ENCODE results near the gene FYN.
"Not testable (repeated sequence)": the region's sequence is repeated elsewhere in the genome, so short reads cannot be mapped to it uniquely, and the experiment has no call there.

The FYN gene

GRCh38 chr6:111894272-111894671, 21.0 kb upstream of the FYN start:
- H3K9me3 Mint-ChIP-seq: no peaks in the 10 kb centered on the region
- no peaks in the 10 kb centered on the region for H3K4me1 Mint-ChIP-seq
- H3K4me3 Mint-ChIP-seq: no peak overlapping the region
- CTCF ChIA-PET: no interaction called here
- peaks cover 2% of the 10 kb centered on the region for H3K27me3 Mint-ChIP-seq
- H3K27ac Mint-ChIP-seq: no peak overlapping the region
- DNase-seq: no peak
- no peaks in the 10 kb centered on the region for H3K36me3 Mint-ChIP-seq

- Mint-ChIP-seq H3K27me3 (peaks cover 13% of the 10 kb centered on the region), H3K4me1 (no peaks in the 10 kb centered on the region), H3K4me3 (no peak overlapping the region), H3K27ac (no peak overlapping the region), H3K36me3 (no peaks in the 10 kb centered on the region), H3K9me3 (no peaks in the 10 kb centered on the region)
- no peak for DNase-seq
- CTCF ChIA-PET: no interaction called here
Measured at GRCh38 chr6:111892431-111892830, 19.2 kb upstream of the FYN start.

GRCh38 chr6:111890988-111891387, 17.7 kb upstream of the FYN start:
- Mint-ChIP-seq H3K36me3 (peaks cover 2% of the 10 kb centered on the region), H3K27me3 (peaks cover 14% of the 10 kb centered on the region), H3K27ac (no peak overlapping the region), H3K4me3 (no peak overlapping the region), H3K4me1 (no peaks in the 10 kb centered on the region), H3K9me3 (no peaks in the 10 kb centered on the region)
- no peak for DNase-seq
- CTCF ChIA-PET: no interaction called here

- CTCF ChIA-PET: interaction anchor here (0.6 kb wide), 1 partner anchor 1188 kb away, joined by 3 read pairs; no protein-coding TSS in a partner anchor
- Mint-ChIP-seq H3K36me3 (peaks cover 7% of the 10 kb centered on the region), H3K4me1 (no peaks in the 10 kb centered on the region), H3K27me3 (peaks cover 14% of the 10 kb centered on the region), H3K27ac (no peak overlapping the region), H3K9me3 (peaks cover 4% of the 10 kb centered on the region), H3K4me3 (no peak overlapping the region)
- no peak for DNase-seq
Measured at GRCh38 chr6:111888928-111889695, 15.9 kb upstream of the FYN start.

- H3K27ac Mint-ChIP-seq, H3K36me3 Mint-ChIP-seq, H3K9me3 Mint-ChIP-seq, H3K4me1 Mint-ChIP-seq, CTCF ChIA-PET, H3K4me3 Mint-ChIP-seq, DNase-seq: not testable (repeated sequence)
- H3K27me3 Mint-ChIP-seq: peaks cover 14% of the 10 kb centered on the region
Measured at GRCh38 chr6:111886793-111887192, 13.5 kb upstream of the FYN start.

GRCh38 chr6:111885373-111886027, 12.2 kb upstream of the FYN start:
- peaks cover 14% of the 10 kb centered on the region for H3K27me3 Mint-ChIP-seq
- CTCF ChIA-PET: no interaction called here
- H3K36me3 Mint-ChIP-seq: peaks cover 10% of the 10 kb centered on the region
- no peak overlapping the region for H3K27ac Mint-ChIP-seq
- no peak overlapping the region for H3K4me3 Mint-ChIP-seq
- peaks cover 12% of the 10 kb centered on the region for H3K9me3 Mint-ChIP-seq
- DNase-seq: no peak
- H3K4me1 Mint-ChIP-seq: no peaks in the 10 kb centered on the region

GRCh38 chr6:111884068-111884467, 10.8 kb upstream of the FYN start:
- CTCF ChIA-PET: no interaction called here
- Mint-ChIP-seq H3K4me3 (no peak overlapping the region), H3K27ac (no peak overlapping the region), H3K27me3 (peaks cover 9% of the 10 kb centered on the region), H3K36me3 (peaks cover 10% of the 10 kb centered on the region), H3K9me3 (peaks cover 18% of the 10 kb centered on the region), H3K4me1 (no peaks in the 10 kb centered on the region)
- DNase-seq: no peak

GRCh38 chr6:111880181-111880888, 7.1 kb upstream of the FYN start:
- peaks cover 5% of the 10 kb centered on the region for H3K4me1 Mint-ChIP-seq
- H3K4me3 Mint-ChIP-seq: no peak overlapping the region
- CTCF ChIA-PET: no interaction called here
- H3K36me3 Mint-ChIP-seq: peaks cover 3% of the 10 kb centered on the region
- H3K27ac Mint-ChIP-seq: no peak overlapping the region
- no peaks in the 10 kb centered on the region for H3K27me3 Mint-ChIP-seq
- no peak for DNase-seq
- H3K9me3 Mint-ChIP-seq: peaks cover 14% of the 10 kb centered on the region

- CTCF ChIA-PET: no interaction called here
- no peak overlapping the region for H3K27ac Mint-ChIP-seq
- H3K4me3 Mint-ChIP-seq: peak overlapping the region; percentile 24
Measured at GRCh38 chr6:111875741-111876140, 2.5 kb upstream of the FYN start.

GRCh38 chr6:111874025-111874415, 768 bp upstream of the FYN start:
- H3K36me3 Mint-ChIP-seq: peaks cover 19% of the 10 kb centered on the region
- H3K27ac Mint-ChIP-seq: peak overlapping the region; percentile 96
- peak overlapping the region; percentile 99 for H3K4me3 Mint-ChIP-seq
- CTCF ChIA-PET: interaction anchor here (0.9 to 1.7 kb wide), 10 partner anchors 30 to 166 kb away, joined by 3 to 12 read pairs (median 4); no protein-coding TSS in a partner anchor
- peaks cover 47% of the 10 kb centered on the region for H3K4me1 Mint-ChIP-seq
- H3K27me3 Mint-ChIP-seq: peaks cover 4% of the 10 kb centered on the region
- H3K9me3 Mint-ChIP-seq: no peaks in the 10 kb centered on the region
- peak; percentile 74 for DNase-seq

More at GRCh38 chr6:111875741-111876140, 2.5 kb upstream of the FYN start:
- Mint-ChIP-seq H3K4me1 (peaks cover 30% of the 10 kb centered on the region), H3K9me3 (peaks cover 8% of the 10 kb centered on the region), H3K27me3 (peaks cover 4% of the 10 kb centered on the region), H3K36me3 (peaks cover 7% of the 10 kb centered on the region)
- no peak for DNase-seq

- peaks cover 29% of the 10 kb centered on the region for H3K36me3 Mint-ChIP-seq
- DNase-seq: peak; percentile 62
- peaks cover 4% of the 10 kb centered on the region for H3K27me3 Mint-ChIP-seq
- H3K27ac Mint-ChIP-seq: peak overlapping the region; percentile 94
- CTCF ChIA-PET: interaction anchor here (1.0 to 1.7 kb wide), 8 partner anchors 29 to 162 kb away, joined by 3 to 12 read pairs (median 5); no protein-coding TSS in a partner anchor
- no peaks in the 10 kb centered on the region for H3K9me3 Mint-ChIP-seq
- H3K4me3 Mint-ChIP-seq: peak overlapping the region; percentile 97
- H3K4me1 Mint-ChIP-seq: peaks cover 61% of the 10 kb centered on the region
Measured at GRCh38 chr6:111872401-111873177, 663 bp downstream of the FYN start.

GRCh38 chr6:111871725-111872400, 1.4 kb downstream of the FYN start:
- DNase-seq: peak; percentile 59
- Mint-ChIP-seq H3K4me3 (peak overlapping the region; percentile 97), H3K27me3 (peaks cover 4% of the 10 kb centered on the region), H3K4me1 (peaks cover 67% of the 10 kb centered on the region), H3K27ac (peak overlapping the region; percentile 94), H3K36me3 (peaks cover 34% of the 10 kb centered on the region), H3K9me3 (no peaks in the 10 kb centered on the region)
- CTCF ChIA-PET: interaction anchor here (1.0 to 1.6 kb wide), 3 partner anchors 28 to 121 kb away, joined by 3 to 7 read pairs (median 3); no protein-coding TSS in a partner anchor

- H3K4me1 Mint-ChIP-seq: peaks cover 72% of the 10 kb centered on the region
- H3K9me3 Mint-ChIP-seq: no peaks in the 10 kb centered on the region
- peak overlapping the region; percentile 97 for H3K4me3 Mint-ChIP-seq
- H3K27ac Mint-ChIP-seq: peak overlapping the region; percentile 94
- H3K27me3 Mint-ChIP-seq: peaks cover 4% of the 10 kb centered on the region
- DNase-seq: peak; percentile 58
- peaks cover 36% of the 10 kb centered on the region for H3K36me3 Mint-ChIP-seq
- CTCF ChIA-PET: interaction anchor here (1.0 to 1.6 kb wide), 3 partner anchors 27 to 122 kb away, joined by 3 to 7 read pairs (median 3); no protein-coding TSS in a partner anchor
Measured at GRCh38 chr6:111871207-111871606, 2.0 kb downstream of the FYN start.
